GM18858 (cell line): Measurements from ENCODE around the gene CHTF18.

Experiments
- ATAC-seq: cut with Tn5 transposase; IDR thresholded peaks from one replicate; pipeline ENCODE4 v1.9.1; 2021; ENCODE audit not compliant: unreplicated experiment

CHTF18 gene

DNA sequence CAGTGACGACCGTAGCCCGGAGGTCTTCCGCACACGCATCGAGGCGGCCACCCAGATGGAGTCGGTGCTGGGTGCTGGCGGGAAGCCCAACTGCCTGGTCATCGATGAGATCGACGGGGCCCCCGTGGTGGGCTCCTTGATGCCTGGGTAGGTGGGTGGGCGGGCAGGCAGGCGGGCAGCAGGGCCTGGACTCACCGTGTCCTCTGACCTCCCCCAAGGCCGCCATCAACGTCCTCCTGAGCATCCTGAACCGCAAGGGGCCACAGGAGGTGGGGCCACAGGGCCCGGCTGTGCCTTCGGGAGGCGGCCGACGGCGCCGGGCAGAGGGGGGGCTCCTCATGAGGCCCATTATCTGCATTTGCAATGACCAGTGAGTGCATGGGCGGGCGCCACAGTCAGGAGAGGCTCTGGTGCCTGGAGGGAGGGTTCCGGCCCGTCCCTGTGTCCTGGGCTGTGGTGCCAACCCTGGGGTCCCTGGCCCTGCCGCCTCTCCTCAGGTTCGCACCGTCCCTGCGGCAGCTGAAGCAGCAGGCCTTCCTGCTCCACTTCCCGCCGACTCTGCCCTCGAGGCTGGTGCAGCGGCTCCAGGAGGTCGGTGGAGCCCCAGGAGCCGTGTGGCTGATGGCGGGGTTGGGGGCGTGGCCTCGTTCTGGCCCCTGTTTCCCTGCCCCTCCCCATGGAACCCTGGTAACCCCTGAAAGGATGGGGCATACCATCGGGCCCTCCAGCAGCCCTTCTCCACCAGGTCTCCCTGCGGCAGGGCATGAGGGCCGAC, 4.0 kb downstream of the CHTF18 start:
- ATAC-seq: no peak

DNA sequence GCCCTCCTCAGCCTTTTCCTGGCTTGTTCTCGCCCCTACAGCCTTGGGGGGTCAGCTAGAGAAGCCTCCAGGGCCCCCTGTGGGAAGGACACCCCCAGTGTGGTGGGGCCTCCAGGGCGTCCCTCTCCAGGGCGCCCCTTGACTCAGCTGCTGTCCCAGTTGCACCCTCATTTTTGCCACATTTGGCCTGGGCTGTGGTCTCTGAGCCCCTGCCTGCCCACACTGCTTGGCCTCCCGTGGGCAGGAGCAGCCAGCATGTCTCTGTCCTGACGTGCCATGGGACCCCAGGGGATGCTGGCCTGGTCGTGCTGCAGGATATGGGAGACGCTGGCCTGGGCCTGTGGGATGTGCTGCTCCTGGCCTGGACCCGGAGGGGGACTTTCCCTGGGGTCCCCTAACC, 5.0 kb downstream of the CHTF18 start:
- ATAC-seq: no peak

DNA sequence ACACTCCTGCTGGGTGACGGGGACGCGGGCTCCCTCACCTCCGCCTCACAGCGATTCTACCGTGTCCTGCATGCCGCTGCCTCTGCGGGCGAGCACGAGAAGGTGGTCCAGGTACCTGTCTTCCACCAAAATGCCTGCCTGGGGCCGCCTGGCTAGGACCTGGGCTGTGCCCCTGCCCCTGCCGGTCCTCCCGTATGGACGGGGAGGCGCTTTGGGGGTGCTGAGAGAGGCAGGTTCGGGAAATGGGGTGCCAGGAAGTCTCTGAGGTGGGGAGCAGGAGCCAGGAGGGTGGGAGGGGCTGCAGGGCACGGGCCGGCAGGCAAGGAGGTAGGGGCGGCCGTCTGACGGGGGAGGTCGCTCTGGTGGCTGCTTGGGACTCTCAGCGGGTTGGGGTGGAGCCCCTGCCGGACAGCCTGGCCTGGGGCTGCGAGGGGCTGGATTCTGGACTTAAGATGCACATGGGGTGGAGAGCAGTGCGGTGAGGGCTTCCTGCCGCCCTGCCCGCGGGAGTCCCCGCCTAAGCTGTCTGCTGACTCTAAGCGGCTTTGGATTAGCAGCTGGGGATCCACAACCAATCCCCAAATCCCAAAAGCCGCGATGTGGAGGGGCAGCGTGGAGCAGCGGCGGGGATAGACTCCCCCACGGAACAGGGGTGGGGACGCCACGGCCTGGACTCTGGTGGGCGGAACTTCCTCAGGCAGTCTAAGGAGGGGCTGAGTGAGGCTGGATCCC, 5.8 kb downstream of the CHTF18 start:
- ATAC-seq: no peak

DNA sequence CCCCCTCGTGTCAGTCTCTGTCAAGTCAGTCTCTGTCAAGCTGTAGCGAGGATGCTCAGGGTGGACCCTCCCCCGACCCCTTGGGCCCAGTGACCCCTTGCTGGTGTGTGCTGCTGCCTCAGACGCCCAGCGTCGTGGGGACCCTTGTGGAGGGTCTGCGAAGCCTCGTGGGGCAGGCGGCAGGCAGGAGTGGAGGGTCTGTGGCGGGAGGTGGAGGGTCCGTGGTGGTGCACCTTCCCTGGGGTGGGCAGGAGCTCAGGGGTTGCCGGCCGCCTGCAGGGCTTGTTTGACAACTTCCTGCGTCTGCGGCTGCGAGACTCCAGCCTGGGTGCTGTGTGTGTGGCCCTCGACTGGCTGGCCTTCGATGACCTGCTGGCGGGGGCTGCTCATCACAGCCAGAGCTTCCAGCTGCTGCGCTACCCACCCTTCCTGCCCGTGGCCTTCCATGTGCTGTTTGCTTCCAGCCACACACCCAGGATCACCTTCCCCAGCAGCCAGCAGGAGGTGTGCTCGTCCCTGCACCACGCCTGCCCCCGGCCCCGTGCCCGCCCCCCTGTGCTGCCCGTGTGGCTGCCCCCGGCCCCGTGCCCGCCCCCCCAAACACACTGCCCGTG, 6.5 kb downstream of the CHTF18 start:
- ATAC-seq: no peak

DNA sequence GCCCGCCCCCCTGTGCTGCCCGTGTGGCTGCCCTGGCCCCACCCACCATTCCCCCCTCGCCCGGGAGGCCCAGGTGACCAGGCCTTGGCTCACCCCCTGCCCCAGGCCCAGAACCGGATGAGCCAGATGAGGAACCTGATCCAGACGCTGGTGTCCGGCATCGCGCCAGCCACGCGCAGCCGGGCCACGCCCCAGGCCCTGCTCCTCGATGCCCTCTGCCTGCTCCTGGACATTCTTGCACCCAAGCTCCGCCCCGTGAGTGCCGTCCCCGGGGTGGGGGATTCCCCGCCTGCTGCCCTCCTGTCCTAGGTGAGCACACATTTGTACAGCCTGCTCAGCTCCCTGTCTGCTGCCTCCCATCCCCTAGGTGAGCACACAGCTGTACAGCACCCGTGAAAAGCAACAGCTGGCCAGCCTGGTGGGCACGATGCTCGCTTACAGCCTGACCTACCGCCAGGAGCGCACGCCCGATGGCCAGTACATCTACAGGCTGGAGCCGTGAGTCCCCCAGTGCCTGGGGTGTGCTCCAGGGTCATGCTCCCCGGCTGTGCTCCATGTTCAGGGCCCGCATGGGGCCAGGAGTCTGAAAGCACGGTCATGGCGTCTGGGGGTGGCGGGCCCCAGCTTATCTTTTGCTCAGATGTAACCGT, 7.3 kb downstream of the CHTF18 start:
- no peak for ATAC-seq

DNA sequence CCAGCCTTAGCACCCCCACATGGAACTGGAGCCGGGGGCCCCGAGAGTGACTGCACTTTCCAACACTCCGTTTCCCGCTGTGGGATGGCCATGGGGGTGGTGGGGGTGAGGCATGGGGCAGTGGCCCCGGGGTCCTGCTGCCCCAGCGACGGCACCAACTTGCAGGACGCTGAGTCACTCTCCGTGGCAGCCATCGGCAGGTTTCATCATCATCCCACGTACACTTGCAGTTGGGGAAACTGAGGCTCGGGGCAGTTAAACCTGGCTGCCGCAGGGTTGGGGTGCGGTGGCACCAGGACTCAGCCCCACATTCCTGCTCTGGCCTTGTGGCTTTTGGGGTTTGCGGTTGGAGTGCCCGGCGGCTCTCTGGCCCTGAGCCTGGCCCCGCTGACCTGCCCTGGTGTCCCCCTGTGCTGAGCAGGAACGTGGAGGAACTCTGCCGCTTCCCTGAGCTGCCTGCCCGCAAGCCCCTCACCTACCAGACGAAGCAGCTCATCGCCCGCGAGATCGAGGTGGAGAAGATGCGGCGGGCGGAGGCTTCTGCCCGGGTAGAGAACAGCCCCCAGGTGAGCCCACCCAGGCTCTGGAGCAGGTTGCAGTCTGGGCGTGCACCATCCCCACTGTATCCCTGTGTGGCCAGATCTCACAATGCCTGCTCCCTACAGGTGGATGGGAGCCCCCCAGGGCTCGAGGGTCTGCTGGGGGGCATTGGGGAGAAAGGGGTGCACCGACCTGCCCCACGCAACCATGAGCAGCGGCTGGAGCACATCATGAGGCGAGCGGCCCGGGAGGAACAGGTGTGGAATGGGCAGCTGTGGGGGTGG, 8.1 kb downstream of the CHTF18 start:
- no peak for ATAC-seq

DNA sequence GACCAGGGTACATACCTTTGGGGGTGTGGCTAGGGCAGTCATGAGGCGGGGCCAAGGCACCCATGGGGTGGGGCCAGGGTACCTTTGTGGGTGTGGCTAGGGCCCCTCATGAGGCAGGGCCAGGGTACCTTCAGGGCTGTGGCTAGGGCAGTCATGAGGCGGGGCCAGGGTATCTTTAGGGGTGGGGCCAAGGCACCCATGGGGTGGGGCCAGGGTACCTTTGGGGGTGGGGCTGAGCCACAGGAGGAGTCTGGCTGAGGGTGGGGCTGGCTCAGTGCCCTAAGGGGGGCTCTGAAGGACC, 8.7 kb downstream of the CHTF18 start:
- no peak for ATAC-seq

DNA sequence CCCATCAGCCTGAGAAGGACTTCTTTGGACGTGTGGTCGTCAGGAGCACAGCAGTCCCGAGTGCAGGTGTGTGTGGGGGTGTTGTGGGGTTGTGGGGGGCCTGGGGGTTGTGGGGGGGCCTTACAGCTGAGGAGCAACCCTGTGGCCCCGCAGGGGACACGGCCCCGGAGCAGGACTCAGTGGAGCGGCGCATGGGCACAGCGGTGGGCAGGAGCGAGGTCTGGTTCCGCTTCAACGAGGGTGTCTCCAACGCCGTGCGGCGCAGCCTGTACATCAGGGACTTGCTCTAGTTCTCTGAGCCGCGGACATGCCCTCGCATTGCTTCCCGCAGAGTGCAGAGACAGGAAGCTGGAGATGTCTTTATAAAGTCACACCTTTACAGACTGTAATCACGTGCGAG, 9.3 kb downstream of the CHTF18 start:
- ATAC-seq: no peak

DNA sequence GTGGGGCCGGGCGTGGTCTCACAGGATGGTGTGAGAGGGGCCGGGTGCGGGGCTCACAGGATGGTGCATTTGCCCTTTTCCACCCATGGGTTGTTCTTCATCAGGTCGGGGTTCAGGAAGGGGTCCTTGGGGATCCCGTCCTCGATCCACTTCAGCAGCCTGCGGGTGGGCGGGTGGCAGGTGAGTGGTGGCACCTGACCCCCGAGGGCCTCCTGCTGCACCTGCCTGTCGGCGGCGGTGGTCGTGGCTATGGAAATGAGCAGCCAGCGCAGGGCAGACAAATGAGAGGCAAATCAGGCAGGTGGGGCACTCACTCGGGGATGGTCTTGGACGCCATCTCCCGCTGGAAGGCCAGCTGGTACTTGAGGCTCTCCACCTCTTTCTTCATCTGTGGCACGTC, 10.2 kb downstream of the CHTF18 start:
- ATAC-seq: no peak

DNA sequence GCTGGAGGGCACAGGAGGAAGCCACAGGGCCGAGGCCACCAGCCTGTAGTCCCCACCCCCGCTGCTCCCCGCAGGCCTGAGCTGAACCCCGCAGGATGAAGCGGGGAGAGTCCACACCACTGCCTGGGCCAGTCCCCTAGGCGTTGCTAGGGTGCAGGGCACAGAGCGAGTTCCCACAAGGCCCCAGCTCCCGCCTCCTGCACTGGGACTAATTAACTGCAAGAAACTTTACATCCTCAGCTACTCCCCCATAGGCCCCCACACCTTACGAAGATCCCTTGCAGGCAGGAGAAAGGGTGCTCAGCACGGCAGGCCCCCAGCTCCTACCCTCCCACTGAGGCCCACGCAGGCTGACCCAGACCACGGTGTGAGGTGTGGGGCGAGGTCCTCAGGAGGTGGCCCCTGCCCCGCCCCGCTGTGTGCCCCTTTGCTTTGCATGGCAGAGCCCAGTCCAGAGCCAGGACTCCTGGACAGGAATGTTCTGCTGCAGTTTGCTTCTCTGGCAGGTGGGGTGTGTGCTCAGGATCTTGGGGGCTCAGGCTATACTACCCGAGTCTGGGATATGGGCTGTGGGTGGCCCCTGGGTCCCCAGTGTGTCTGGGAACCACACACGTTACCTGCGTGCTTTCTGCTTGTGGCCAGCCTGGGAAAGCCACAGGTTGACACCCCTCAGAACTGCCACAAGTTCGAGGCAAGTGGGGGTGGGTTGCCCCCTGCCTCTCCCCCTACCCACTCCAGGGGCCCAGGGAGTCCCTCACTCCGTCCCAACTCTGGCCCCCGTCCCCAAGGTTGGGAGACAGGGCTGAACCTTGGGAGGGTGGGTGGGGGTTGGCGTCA, 10.9 kb downstream of the CHTF18 start:
- ATAC-seq: no peak

DNA sequence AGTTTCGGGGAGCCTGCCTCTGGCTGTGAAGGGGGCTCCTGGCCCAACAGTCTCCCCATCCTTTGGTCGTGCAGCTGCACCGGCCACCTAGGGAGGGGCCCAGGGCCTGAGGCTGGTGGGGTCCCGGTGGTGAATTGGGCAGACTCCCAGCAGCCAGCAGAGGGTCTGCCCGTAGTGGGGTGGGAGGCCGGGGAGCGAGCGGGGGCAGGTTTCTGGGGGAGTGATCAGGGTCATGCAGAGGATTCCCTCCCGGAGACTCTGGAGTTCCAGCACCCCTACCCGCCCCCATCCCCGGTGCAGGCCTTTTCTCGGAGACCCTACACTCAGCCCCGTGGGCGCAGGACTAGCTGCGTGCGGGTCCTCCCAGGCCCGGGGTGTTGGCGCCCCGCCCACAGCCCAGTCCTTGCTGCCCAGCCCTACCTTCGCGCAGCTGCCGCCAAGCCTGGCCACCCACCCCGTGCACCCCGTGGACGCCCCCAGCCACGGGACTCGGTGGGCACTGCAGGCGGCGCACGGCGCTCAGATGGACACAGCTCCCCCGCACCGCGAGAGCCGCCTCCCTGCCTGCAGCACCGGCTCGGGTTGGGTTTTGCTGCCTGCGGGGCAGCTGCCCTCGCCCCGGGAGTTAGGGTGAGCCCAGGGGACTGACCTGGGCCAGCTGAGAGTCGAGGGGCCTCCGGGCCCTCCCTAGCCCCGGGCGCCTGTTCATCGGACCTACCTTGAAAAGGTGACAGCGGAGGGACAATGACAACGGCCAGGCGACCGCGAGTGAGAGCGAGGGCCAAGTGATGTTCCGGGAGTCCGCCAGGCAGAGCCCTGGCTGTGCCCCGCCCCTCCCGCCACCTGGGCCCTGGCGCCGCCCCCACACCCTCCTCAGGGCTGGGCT, 11.8 kb downstream of the CHTF18 start, which contains the start of gene GNG13:
TSS of gene GNG13 (minus strand) at position 787 of the 886 bp plus-strand sequence. CDS start 1,657 bp downstream, outside the sequence.
- no peak for ATAC-seq

DNA sequence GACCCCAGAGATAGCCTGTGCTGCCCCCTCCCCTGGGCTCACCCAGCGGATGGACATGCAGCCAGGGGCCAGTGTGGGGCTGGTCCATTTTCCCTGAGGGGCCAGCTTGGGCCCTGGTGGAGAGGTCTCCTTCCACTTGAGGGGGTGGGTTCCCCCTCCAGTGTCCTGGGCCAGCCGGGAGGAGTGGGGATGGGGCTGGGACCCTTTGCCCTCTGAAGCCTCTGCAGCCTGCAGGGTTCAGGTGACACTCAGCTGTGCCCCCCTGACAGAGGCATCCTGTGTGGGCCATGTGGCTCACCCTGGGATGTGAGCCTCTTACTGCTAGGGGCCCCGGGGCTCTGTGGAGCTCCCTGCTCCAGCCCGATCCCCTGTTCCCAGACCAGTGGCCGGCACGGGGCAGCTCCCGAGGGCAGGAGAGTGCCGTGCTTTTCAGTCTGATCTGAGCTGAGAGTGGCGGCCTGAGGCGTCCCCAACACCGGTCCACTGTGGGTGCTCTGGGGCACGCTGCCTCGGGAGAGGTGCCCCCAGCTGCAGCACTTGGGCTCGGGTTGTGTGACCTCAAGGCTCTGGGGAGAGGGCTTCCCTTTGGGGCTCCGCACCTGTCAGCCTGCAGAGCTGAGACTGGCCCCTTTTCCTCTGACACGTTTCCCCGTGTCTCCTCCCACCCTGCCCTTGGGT, 12.6 kb downstream of the CHTF18 start:
- ATAC-seq: no peak

DNA sequence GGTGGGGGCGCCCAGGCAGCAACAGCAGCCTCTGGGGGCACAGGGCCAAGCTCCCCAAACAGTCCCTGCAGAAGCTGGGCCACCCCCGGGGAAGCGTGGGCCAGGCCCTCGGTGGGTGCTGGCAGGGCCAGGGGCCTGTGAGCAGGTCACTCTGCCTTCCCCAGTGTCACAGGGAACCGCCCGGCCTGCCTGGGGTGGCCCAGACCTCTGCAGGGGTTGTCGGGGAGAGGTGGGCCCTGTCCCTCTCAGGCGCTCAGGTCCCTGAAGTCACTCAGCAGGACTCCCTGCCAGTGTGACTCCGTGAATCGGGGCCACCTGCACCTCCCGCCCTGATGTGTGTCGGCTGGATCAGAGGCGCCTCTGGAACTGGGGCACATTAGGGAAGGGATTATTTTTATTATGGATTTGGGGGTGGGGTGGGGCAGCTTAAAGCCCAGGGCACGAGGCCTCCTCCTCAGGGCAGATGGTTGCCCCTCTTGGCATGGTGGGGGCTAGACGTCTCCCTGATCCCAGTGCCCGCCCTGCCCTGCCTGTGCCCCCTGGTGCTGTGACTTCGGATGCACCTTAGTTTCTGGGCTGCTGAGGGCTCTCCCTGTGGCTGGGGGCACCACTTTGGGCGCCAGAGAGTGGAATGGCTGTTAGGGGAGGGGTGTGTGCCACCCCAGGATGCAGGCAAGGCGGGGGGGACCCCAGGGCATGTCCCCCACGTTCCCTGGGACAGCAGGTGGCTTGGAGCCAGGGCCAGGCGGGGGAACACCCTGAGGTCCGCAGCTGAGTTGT, 13.4 kb downstream of the CHTF18 start:
- ATAC-seq: no peak

DNA sequence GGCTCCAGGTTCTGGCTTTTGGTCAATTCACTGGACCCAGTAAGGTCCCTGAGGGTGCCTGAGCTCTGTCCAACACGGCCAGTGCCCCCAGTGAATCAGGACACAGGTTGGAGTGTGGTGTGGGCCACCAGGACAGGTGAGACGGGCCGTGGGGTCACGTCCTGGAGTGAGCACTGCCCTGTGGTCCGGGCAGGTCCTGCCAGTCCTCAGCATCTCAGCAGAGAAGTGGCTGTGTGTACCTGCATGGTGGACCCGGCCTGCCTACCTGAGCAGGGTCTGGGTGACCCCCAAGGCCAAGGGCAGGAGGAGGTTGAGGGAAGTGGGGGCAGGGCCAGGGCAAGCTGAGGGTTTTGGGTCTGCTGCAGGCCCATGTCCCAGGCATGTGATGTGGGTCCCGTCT, 14.0 kb downstream of the CHTF18 start:
- ATAC-seq: no peak

DNA sequence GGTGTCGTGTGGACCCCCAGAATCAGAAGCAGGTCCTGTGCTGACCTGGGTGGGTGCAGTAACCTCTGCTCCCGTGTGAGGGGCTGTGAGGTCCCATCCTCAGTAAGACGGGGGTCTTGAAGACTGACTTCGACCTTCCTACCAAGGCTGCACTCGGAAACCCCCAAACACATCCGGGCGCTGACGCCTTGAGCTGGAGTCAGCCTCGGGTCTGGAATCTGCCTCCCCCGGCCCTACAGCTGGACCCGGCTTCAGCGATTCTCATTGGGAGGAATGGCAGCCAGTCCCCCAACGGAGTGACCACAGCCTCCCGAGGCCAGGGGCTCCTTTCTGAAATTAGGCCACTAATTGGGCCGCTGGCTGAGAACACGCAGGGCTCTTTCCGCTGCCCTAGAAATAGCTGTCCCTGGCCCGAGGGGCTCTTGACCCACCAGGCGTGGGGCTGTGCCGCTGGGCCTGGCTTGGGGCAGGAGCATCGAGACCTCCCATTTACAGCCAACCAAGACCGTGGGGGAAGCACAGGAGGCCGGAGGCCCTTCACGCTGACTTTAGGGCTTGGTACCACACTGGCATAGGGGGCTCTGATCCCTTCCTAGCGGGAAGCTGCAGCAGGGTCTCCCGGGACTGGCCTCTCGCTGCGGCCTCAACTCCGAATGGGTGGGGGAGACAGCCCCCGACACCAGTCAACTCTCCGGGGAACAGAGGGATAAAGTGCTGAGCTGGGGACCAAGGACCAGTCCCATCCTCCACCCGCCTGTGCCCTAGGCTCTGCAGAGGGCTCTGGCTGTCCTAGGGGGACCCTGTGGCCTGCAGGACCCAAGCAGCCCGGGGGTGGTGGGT, 14.7 kb downstream of the CHTF18 start:
- ATAC-seq: no peak

DNA sequence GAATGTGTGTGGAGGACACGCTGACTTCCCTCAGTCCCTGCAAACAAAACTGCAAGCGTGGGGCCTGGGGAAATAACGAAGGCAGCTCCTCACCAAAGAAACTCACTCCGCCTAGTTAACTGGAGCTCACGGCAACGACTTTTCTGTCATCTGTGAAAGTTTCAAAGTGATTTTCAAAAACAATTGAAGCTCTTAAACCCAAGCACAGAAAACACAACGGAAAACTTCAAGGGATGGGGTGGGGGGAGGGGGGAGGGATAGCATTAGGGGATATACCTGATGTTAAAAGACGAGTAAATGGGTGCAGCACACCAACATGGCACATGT, 15.3 kb downstream of the CHTF18 start:
- ATAC-seq: no peak
